Measurements from ENCODE around the gene GBA2. TPM values are rescaled to one million over a fixed set of nuclear protein-coding genes. Genes with fewer than 3 reads are reported as not detected.

The GBA2 gene
- total RNA-seq, 6 donors from 2014 or later = 60.4 to 189 (median 77.0) TPM

GRCh38 chr9:35767458-35767857, 18.4 kb upstream of the GBA2 start:
- DNase-seq (no peak), ATAC-seq (ENCODE audit: low FRiP score in 2 of 2) (no peak)
- no peaks in the 10 kb centered on the region for H3K9me3 ChIP-seq
- TF ChIP-seq EP300 (IDR thresholded peaks at IDR 0.05) (no peak), POLR2AphosphoS5 (IDR thresholded peaks at IDR 0.05) (no peak), POLR2A (IDR thresholded peaks at IDR 0.05) (no peak), CTCF (IDR thresholded peaks at IDR 0.05) (no peak)
- no peak overlapping the region for H3K4me3 ChIP-seq
- H3K36me3 ChIP-seq = no peaks in the 10 kb centered on the region
- peaks cover 17 to 22% (median 21%) of the 10 kb centered on the region in 4 donors for H3K4me1 ChIP-seq
- 93 to 100% methylated on average over 1 of the region's 1 CpG for WGBS, 2 donors
- H3K27ac ChIP-seq = no peak overlapping the region
- no peaks in the 10 kb centered on the region for H3K27me3 ChIP-seq

DNA sequence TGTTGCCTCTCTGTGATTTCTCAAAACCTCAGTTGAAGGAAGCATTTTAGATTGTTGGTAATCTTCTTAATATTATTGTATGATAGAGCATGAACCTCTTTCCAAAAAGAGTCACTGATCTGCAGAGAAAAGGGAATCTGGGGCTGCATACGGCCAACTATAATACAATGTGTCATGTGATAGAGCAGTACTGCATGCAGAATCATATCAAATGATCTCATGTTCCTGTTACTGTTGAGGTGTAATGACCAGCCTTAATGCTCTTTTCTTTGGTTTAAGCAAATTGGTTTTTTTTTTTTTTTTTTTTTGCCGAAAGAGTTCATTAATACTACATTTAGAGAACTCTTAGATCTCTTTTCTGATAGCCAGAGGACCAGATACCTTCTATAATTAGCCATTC, 18.0 kb upstream of the GBA2 start:
- WGBS, 2 donors = 79 to 82% methylated on average over 2 of the region's 2 CpGs

GRCh38 chr9:35763803-35764202, 14.8 kb upstream of the GBA2 start:
- peaks cover 0 to 8% (median 3%) of the 10 kb centered on the region in 4 donors for H3K4me1 ChIP-seq
- no peaks in the 10 kb centered on the region for H3K9me3 ChIP-seq
- H3K4me3 ChIP-seq = no peak overlapping the region
- WGBS, 2 donors = 91 to 95% methylated on average over 1 of the region's 1 CpG
- no peak overlapping the region for H3K27ac ChIP-seq
- ATAC-seq (ENCODE audit: low FRiP score in 2 of 2) (no peak), DNase-seq (no peak)
- H3K27me3 ChIP-seq = no peaks in the 10 kb centered on the region
- H3K36me3 ChIP-seq = no peaks in the 10 kb centered on the region
- no peak for TF ChIP-seq POLR2A (IDR thresholded peaks at IDR 0.05)
- TF ChIP-seq EP300 (IDR thresholded peaks at IDR 0.05) = no peak
- TF ChIP-seq CTCF (IDR thresholded peaks at IDR 0.05) = no peak
- TF ChIP-seq POLR2AphosphoS5 (IDR thresholded peaks at IDR 0.05) = no peak

More for the DNA sequence above, 18.0 kb upstream of the GBA2 start:
- Histone ChIP-seq H3K4me1 (peaks cover 16 to 18% (median 17%) of the 10 kb centered on the region in 4 donors), H3K27ac (no peak overlapping the region), H3K4me3 (no peak overlapping the region), H3K9me3 (no peaks in the 10 kb centered on the region), H3K27me3 (no peaks in the 10 kb centered on the region), H3K36me3 (no peaks in the 10 kb centered on the region)
- DNase-seq (no peak), ATAC-seq (ENCODE audit: low FRiP score in 2 of 2) (no peak)
- TF ChIP-seq POLR2A (IDR thresholded peaks at IDR 0.05) (no peak), CTCF (IDR thresholded peaks at IDR 0.05) (no peak), POLR2AphosphoS5 (IDR thresholded peaks at IDR 0.05) (no peak), EP300 (IDR thresholded peaks at IDR 0.05) (no peak)

DNA sequence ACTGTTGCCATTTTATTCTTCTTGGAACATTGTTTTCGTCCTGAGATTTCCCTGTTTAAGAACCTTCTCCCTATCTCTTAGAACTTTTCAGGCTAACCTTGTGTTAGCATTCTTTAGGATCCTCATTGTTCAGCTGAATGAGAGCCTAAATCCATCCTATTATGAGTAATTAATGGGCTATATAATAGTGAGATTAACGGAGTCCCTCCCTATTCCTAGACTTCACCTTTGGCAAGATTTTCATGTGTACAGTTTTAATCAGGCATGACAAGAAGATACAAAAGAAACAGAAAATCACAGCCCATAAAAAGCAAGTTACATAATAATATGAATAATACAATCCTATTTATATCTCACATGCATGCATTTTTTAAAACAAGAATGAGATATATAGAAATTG, 14.2 kb upstream of the GBA2 start:
- TF ChIP-seq CTCF (IDR thresholded peaks at IDR 0.05) (no peak), POLR2AphosphoS5 (IDR thresholded peaks at IDR 0.05) (no peak)
- peaks cover 1 to 14% (median 8%) of the 10 kb centered on the region in 4 donors for H3K4me1 ChIP-seq
- no peak overlapping the region for H3K4me3 ChIP-seq
- H3K9me3 ChIP-seq = no peaks in the 10 kb centered on the region
- H3K36me3 ChIP-seq = no peaks in the 10 kb centered on the region
- no peak for ATAC-seq (ENCODE audit: low FRiP score in 2 of 2)
- DNase-seq = no peak
- no peak overlapping the region for H3K27ac ChIP-seq
- 84 to 95% methylated on average over 2 of the region's 2 CpGs for WGBS, 2 donors
- H3K27me3 ChIP-seq = no peaks in the 10 kb centered on the region

- Histone ChIP-seq H3K36me3 (no peaks in the 10 kb centered on the region), H3K27me3 (no peaks in the 10 kb centered on the region), H3K4me1 (peaks cover 19 to 39% (median 27%) of the 10 kb centered on the region in 4 donors), H3K4me3 (no peak overlapping the region), H3K27ac (peak overlapping the region in 1 of 4 donors; percentile 5), H3K9me3 (no peaks in the 10 kb centered on the region)
- 41 to 58% methylated on average over 2 of the region's 2 CpGs for WGBS, 2 donors
- no peak for ATAC-seq (ENCODE audit: low FRiP score in 2 of 2)
- DNase-seq = no peak
- no peak for TF ChIP-seq EP300 (IDR thresholded peaks at IDR 0.05)
- no peak for TF ChIP-seq POLR2A (IDR thresholded peaks at IDR 0.05)
- TF ChIP-seq POLR2AphosphoS5 (IDR thresholded peaks at IDR 0.05) = no peak
- no peak for TF ChIP-seq CTCF (IDR thresholded peaks at IDR 0.05)
These were observed 11.6 kb upstream of the GBA2 start for GRCh38 chr9:35760651-35761050.
